NCI-H226 (cell line): ENCODE results near the gene SUOX.
A peak's percentile ranks its signal among the peaks of the same experiment; 100 is the strongest.

ENCODE experiments used
- DNase-seq: peaks from one replicate; pipeline ENCODE4 v3.0.0-alpha.2; 2015

SUOX gene

DNA sequence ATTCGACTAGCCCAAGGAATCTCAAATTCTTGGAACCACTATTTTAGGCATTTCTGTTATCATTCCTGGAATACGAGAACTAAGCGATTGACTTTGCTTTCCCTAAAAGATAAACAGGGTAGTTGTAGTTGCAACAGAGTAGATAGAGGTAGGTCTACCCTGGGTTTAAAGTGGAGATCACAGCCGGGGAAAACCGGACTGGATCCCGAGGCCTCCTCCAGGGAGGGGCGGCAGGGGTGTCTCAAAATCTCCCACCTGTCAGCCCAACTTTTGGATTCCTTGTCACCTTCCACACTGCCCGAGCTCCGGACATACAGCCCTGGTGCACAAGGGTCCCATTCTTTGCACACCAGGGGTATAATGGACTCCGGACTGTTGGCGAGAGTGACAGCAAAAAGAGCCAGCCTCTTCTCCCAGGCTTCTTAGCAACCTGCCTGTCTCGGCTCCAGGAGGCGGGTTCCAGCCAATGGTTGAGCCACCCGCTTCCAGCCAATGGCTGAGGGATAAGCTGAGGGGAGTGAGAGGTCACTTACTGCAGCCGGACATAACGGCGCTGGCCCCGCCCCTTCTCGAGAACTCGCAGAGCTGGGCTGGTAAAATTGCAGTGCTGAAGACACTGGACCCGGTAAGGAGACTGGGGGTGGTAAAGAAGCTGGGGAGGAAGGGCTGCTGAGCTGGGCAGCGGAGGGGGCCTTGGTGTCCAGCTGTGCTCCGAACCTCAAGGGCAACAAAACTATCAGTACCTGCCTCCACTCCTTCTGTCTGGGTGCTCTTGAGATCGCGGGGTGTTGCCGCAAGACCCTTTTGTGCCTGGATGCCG lies at the start of gene SUOX:
Gene SUOX, plus strand, starts transcription at position 562 of the 820 bp plus-strand sequence. CDS start 4,946 bp downstream, outside the sequence.
- DNase-seq: peak; percentile 100

DNA sequence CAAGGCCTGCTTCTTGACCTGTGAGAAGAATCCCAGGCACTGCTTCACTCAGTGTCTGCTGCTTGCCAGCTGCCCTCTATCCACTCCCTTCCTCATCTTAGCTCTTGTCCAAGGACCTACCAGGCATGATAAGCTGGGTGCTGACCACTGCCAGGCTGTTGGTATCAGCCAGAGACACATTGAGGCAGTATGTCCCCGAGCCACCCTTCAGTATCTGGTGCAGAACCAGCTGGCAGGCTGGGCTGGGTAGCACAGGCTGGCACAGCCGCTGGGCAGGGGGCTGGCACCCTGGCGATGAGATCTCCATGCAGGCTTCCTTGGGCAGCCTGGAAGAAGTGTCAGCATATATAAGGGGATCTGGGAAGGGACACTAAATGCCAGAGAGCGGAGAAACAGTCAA lies 41.7 kb upstream of the SUOX start:
- no peak for DNase-seq

DNA sequence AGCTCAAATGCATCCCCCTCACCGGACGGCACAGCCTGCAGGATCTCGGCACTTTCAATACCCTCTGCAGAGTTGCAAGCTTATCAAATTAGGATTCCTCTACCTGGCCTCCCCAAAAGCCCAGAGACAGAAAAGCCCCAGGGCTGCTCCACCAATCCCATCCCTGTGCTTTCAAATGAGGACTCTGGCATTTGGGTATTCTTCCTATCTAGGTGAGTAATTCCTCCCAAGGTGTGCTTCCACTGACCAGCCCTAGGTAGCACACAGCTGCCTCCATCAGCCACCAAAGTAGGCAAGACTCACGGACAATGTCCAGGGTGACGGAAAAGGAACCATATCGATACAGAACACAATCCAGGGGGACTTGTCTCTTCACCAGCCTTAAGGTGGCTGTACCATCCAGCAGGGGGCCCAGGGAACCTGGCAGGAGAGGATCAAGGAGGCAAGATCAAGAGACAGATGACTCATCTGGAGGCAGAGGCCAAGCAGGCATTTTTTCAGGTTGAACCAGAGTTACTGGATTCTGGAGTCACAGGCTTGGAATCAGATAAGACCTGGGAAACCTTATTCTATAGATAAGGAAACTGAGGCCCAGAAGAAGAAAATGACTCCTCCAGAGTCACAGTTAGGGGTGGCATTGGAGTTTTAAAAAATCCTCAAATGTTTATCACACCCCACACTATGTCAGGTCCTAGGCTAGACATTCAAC lies 41.1 kb upstream of the SUOX start:
- peak; percentile 86 for DNase-seq

DNA sequence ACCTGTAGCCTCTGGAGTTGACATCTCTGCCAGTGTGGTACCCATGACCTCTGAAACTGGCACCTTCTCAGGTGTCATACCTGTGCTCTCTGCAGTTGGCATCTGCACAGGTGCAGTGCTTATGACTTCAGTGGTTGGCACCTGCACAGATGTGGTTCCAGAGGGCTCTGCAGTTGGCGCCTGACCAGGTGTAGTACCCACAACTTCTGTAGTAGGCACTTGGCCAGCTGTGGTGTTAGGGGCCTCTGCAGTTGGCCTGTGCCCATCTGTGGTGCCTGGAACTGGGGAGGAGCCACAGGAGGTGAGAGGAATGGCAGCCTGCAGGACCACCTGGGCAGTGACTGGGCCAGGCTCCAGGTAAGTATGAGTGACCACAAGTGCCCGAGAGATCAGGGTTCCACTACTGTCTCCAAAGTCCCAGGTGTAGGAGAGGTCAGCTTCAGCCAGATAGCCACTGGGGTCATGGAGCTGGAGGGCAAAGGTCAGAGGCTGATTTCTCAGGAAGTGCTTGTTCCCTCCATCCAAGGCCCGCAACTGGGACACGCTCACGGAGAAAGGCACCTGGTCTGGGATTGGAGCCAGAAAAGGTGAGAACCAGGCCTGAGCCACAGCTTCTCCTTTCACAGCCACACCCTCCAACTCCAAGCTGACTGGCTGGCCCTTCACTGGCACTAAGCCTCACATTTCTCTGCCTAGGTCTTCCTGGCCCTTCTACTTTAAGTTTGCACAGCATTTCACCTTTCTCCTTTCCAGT lies 39.8 kb upstream of the SUOX start:
- no peak for DNase-seq

DNA sequence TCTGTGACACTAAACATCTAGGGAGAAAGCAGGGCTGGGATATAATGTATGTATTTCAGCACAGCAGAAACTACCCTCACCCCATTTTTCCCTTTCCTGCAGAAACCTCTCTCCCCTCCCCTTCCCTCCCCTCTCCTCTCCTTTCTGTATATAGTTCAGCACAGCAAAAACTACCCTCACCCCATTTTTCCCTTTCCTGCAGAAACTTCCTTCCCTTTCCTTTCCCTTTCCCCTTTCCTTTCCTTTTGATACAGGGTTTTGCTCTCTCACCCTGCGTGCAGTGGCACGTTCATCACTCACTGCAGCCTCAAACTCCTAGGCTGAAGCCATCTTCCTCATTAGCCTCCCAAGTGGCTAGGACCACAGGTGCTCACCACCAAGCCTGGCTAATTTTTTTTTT lies 33.3 kb upstream of the SUOX start:
- DNase-seq: no peak

DNA sequence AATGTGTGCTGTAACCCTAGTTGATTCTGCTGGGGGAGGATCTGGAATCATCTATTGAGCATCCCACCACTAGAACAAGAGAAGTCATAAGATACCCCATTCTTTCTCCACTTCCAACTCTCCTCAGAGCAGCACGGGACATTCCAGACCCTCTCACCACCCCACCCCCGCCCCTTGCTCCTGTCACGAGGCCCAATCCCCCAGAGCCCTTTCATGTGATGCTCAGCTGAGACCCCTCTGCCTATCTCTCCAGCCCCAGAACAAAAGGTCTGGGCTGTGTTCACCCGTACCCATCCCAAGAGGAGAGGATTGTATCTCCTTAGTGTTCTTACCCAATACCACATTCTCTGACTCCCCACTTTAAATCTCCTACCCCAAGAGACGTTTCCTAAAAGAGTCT lies 31.8 kb upstream of the SUOX start:
- DNase-seq: no peak

DNA sequence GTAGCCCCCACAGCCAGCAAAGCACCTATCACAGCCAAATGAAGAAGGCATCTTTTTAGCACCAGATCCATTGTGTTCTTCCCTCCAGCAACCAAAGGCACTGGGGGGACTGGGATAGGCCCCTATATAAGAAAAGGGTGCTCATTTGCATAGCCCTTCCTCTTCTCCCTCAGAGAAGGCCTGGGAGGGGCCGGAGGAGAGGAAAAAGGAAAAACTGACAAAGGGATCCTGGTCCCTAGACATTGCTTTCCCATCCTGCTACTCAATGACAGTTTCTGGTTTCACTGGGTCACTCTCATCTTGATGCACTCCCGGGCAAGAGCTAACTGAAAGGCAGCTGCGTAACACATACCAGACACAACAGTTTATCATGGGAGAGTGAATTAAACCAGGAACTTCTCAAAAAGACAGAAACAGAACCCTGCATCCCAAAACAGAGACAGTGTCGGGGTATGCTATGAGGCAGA lies 31.1 kb upstream of the SUOX start, which contains the start of gene PMEL:
Gene PMEL, minus strand, starts transcription at position 102 of the 467 bp plus-strand sequence. Its CDS starts 31 bp downstream, at position 71.
- DNase-seq: no peak

DNA sequence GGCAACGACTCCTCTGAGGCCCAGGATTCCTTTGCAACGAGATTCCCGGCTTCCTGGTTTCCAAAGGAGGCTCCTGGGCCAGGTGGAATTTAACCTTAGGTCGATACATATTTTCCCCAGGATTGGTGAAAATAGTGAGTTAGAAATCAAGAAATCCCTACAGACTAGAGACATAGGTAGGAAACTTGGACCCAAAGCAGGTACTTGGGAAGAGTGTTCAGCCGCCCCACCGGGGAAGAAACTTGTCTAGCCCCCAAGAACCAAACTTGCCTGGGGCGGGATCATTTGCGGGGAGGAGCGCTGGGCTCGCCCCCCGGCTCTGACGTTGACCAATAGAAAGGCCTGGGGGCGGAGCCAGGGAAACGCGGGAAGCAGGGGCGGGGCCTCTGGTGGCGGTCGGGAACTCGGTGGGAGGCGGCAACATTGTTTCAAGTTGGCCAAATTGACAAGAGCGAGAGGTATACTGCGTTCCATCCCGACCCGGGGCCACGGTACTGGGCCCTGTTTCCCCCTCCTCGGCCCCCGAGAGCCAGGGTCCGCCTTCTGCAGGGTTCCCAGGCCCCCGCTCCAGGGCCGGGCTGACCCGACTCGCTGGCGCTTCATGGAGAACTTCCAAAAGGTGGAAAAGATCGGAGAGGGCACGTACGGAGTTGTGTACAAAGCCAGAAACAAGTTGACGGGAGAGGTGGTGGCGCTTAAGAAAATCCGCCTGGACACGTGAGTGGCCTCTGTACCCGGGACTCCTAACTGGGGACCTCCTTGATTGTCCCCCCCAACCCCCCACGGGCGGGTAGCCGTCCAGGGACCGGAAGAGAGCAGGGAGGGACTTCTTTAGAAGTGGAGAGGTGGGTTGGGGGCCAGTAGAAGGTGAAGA lies 30.4 kb upstream of the SUOX start, which contains the start of gene CDK2:
Gene CDK2, plus strand, starts transcription at position 423 of the 874 bp plus-strand sequence. Its CDS starts 179 bp downstream, at position 602.
- peak; percentile 85 for DNase-seq

DNA sequence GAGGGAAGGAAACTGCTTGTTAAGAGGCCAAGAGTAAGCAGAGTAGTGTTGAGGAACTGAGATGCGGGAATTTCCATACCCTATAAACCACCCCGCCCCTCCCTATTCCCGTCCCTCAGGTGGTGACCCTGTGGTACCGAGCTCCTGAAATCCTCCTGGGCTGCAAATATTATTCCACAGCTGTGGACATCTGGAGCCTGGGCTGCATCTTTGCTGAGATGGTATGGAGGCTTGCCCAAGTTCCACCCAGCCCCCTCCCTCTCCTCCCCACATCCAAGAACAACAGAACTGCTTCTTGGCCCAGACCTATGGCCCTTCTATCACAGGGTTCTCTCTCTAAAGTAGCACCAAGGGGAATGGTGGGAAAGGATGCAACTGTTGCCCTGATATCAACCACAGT lies 27.7 kb upstream of the SUOX start:
- no peak for DNase-seq

DNA sequence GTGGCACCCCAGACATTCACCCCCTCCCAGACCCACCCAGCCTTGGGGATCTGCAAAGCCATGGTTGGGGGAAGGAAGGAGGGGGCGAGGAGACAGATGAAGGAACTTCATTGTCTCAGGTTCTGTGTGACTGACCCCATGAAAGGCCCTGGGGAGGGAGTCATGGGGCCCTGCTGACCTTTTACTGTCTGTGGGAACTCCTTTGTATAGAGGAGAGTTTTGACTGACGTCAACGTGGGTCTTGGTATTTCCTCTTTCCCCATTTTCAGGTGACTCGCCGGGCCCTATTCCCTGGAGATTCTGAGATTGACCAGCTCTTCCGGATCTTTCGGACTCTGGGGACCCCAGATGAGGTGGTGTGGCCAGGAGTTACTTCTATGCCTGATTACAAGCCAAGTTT lies 26.3 kb upstream of the SUOX start:
- no peak for DNase-seq

DNA sequence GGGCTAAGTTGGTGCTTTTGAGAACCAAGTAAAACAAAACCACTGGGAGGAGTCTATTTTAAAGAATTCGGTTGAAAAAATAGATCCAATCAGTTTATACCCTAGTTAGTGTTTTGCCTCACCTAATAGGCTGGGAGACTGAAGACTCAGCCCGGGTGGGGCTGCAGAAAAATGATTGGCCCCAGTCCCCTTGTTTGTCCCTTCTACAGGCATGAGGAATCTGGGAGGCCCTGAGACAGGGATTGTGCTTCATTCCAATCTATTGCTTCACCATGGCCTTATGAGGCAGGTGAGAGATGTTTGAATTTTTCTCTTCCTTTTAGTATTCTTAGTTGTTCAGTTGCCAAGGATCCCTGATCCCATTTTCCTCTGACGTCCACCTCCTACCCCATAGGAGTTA lies 25.0 kb upstream of the SUOX start:
- peak; percentile 89 for DNase-seq

DNA sequence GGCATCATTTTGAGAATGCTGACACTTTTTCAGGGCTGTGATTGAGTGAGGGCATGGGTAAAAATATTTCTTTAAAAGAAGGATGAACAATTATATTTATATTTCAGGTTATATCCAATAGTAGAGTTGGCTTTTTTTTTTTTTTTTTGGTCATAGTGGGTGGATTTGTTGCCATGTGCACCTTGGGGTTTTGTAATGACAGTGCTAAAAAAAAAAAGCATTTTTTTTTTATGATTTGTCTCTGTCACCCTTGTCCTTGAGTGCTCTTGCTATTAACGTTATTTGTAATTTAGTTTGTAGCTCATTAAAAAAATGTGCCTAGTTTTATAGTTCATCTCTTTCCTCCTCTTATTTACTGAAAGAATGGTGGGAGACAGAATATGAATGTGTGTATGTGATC lies 24.6 kb upstream of the SUOX start:
- DNase-seq: no peak

DNA sequence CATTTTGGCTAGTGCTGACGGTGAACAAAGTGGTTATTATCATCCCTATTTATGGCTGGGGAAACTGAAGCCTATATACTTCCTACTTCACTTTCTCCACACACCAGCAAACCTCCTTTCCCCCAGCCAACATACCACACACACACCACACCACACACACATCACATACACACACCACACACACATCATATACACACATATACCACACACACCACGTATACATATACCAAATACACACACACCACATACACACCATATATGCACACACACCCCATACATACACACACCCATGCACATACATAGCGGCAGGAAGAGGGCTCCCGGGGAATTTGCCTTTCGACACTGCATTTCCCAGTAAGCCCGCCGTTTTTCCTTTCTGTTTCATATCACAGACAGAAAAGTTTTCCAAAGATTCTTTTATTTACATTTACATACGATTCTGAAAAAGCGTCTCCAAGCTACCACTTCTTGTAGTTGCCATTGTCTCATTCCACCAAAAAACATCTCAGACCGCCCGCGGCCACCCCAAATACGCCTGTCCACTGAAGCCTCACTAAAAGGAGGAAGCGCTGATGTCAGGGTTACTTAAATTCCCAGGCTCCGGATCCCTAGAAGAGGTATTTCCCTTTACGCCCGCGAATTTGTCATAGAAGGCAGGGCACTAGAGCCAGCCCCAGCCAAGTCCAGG lies 24.0 kb upstream of the SUOX start:
- DNase-seq: no peak

DNA sequence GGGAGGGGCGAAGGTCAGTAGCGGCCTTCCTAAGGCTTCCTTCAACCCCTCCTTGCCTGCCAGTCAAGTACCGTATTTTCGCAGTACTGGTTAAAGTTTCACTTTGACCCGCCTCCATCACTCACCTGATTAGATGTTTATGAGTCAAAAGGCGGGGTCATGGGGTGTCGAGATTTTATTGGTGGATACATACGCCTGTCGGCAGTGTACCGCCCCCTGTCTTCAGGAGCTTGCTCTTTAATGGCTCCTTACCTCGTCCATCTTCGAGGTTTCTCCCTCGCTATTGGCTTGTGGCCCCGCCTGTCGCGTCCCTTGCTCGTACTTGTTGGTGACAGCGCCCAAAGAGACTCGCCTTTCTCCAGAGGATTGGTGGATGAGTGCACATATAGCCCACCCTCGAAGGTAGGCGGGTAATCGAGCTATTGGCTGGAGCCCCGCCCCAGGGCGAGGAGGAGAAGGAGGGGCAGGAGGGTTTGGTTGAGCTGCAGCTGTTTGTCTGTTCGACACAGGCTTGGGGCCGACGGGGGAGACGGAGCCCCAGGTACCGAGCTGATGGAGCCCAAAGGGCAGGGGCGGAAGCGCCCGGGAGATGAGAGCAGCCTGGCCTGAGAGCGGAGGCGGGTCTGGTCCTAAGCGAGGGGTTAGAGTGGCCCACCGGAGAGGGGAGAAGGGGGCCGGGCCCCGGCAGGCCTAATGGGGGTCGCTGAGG lies 23.3 kb upstream of the SUOX start, which contains the start of gene RAB5B:
Gene RAB5B, plus strand, starts transcription at position 480 of the 709 bp plus-strand sequence. CDS start 12,883 bp downstream, outside the sequence.
- peak; percentile 100 for DNase-seq

DNA sequence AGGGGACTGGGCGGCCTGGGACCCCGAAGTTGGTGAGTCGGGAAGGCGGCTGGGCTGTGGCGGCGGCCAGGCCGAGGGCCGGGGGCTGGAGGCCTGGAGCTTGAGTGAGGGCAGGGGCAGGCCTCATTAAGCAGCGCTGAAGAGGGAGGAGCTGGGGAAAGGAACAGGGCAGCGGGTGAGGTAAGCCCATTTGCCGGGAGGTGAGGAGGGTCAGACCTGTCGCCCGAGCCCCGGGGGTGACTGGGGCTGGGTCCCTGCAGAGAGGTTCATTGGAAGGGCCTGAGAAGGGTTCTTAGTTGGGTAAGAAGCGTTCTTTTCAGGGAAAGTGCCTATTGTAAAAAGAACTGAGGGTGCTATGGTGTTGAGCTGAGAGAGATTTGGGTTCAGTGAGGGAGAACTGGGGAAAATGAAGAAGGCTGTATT lies 22.8 kb upstream of the SUOX start:
- peak; percentile 32 for DNase-seq

DNA sequence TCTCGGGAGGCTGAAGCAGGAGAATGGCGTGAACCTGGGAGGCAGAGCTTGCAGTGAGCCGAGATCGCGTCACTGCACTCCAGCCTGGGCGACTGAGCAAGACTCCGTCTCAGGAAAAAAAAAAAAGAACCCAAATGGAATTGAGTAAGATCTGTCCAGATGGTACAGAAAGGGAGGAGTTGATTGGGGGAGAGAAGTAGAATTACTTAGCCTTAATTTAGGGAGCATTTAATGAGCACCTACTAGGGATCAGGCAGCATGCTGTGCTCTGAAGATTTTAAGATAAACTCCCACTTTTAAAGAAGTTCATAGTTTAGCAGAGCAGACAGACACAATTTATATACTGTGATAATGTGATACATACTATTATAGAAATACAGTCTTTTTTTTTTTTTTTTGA lies 18.7 kb upstream of the SUOX start:
- DNase-seq: no peak

DNA sequence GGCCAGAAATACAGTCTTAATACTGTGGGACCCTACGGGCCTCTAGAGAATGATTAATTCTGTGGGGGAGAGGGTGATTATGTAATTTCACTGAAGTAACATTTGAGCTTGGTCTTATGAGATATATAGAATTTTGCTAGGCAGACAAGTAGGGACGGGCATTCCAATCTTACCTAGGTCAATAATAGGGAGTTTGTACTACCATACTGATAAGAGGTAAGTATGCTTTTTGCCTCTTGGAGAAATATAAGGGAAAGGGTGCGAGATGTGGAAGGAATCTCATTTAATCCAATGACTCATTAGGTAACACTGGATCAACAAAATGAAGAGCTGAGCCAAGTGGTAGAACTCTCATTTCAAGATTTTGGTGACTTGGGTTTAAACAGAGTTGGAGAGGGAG lies 18.0 kb upstream of the SUOX start:
- DNase-seq: peak; percentile 87

DNA sequence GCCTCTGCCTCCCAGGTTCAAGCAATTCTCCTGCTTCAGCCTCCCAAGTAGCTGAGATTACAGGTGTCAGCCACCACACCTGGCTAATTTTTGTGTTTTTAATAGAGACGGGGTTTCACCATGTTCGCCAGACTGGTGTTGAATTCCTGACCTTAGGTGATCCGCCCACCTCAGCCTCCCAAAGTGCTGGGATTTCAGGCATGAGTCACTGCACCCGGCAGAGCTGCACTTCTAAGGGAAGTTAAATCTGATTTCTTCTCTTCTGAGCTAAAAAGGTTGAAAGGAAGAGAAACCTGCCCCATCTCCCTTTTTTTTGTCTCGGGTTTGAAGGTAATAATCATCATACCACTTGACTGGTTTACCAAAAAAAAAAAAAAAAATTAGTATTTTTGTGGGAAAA lies 15.2 kb upstream of the SUOX start:
- peak; percentile 67 for DNase-seq

DNA sequence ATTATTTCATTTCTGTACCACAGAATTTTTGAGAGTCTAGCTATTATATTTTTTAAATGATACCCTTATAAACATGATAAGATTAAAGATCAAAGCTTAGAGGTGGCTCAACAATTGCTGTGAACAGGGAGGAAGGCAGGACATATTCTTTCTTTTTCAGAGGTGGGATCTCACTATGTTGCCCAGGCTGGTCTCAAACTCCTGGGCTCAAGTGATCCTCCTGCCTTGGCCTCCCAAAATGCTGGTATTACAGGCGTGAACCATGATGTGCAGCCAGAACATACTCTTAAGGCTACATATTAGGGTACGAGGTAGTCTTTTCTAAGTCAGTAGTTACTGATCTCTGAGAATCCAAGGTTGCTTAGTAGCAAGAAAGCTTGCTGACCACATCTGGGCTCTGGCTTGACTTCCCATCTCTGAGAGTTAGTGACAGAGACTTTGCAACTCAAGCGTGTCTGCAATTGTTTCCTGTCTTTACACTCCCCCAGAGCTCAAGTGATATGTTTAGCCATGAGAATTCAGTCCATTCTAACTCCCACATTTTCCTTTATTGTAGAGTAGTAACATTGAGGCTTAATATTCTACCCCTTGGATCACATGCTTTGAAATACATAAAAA lies 14.6 kb upstream of the SUOX start:
- peak; percentile 63 for DNase-seq

DNA sequence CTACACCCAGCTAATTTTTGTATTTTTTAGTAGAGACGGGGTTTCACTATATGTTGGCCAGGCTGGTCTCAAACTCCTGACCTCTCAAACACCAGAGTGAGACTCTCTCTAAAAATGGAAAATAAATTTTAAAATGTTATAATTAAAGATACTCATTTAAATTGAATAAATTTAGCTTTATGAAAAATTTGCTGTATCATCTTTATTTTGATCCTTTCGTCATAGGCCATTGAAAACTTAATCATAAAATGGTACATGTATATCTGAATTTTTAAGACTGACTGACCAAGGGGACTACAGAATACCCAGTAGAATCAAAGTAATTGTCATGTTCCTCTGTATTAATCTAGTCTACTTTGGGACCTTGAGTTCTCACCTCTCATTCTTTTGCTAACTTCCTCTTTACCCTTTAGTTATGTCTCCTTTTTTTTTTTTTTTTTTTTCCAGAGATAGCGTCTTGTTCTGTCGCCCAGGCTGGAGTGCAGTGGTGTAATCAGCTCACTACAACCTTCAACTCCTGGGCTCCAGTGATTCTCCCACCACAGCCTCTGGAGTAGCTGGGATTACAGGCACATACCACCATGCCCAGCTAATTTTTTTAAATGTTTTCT lies 13.7 kb upstream of the SUOX start:
- no peak for DNase-seq
